ES-I3 (cell line): ENCODE results near the gene RANBP3.
"Not testable (repeated sequence)": the region's sequence is repeated elsewhere in the genome, so short reads cannot be mapped to it uniquely, and the experiment has no call there.

Experiments used
- H3K36me3 ChIP-seq: 2 replicates; pipeline ENCODE4 v1.6.1; 2013; ENCODE audit warnings: mild to moderate bottlenecking, low read length, control low read depth, moderate library complexity; ENCODE audit not compliant: insufficient read depth
- H3K4me1 ChIP-seq: 2 replicates; pipeline ENCODE4 v1.6.1; 2013; ENCODE audit warnings: mild to moderate bottlenecking, control low read depth, low read length; ENCODE audit not compliant: insufficient read depth
- H3K9ac ChIP-seq: 2 replicates; pipeline ENCODE4 v1.6.1; 2013; ENCODE audit warnings: low read depth, mild to moderate bottlenecking, low read length, moderate library complexity
- H3K9me3 ChIP-seq: 2 replicates; pipeline ENCODE4 v1.6.1; 2013; ENCODE audit warnings: mild to moderate bottlenecking, low read length, moderate library complexity; ENCODE audit not compliant: control insufficient read depth, insufficient read depth

RANBP3 gene

DNA sequence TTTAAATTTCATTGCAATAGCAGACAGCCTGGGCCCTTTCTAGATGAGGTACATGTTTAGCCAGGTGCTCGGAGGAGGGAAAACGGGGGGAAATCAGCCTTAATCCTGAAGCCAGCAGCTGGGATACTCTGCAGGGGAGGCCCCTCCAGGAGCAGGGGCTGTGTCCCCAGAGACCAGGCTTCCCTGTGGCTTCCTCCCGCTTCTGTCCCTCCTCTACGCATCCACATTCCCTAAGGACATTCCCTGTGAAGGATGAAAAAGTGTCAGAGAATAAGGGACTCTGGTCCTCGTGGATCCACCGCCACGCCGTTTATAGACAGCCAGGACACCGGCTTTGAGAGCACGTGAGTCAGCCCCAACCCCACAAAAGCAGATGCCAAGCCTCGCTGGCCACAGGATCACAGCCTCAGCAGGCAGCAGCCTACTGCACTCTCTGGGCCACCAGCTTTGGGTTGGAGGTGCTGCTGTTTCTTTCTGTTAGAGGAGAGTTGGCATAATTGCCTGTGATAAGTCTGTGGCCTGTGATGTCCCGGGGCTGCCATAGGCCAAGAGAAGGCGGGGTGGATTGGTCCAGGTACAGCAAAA lies 36.7 kb upstream of the RANBP3 start:
- Histone ChIP-seq H3K4me1 (no peaks in the 10 kb centered on the region), H3K9me3 (no peaks in the 10 kb centered on the region), H3K9ac (no peak overlapping the region), H3K36me3 (no peaks in the 10 kb centered on the region)

DNA sequence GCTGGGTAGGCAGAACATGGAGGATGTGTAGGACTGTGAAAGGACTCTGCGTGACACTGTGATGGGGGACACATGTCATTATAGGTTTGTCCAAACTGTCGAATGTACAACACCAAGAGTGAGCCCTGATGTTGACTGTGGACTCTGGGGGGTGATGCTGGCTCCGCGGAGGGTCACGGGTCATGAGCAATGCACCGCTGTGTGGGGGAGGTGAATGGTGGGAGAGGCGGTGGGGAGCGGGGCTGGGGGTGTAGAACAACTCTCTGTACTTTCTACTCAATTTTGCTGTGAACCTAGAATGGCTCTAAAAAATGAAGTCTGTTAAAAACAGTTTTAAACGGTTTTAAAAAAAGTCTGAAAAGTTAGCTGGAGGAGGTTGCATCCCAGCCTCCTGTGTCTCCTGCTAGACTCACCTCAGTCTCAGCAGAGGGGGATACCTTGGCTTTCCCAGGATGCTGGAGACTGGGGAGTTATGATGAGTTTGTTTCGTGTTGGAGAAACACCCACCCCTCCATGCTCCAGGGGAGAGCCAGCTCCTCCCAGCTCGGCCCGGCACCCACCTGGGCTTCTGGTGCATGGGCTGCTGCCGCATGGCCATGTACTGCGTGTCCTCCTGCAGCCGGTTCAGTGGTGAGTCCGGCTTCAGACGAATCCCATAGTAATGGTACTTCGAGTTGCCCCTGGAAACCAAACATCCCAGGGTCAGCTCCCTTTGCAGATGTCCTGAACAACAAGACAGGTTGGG lies 34.7 kb upstream of the RANBP3 start:
- no peak overlapping the region for H3K9ac ChIP-seq
- H3K36me3 ChIP-seq: no peaks in the 10 kb centered on the region
- H3K4me1 ChIP-seq: no peaks in the 10 kb centered on the region
- no peaks in the 10 kb centered on the region for H3K9me3 ChIP-seq

DNA sequence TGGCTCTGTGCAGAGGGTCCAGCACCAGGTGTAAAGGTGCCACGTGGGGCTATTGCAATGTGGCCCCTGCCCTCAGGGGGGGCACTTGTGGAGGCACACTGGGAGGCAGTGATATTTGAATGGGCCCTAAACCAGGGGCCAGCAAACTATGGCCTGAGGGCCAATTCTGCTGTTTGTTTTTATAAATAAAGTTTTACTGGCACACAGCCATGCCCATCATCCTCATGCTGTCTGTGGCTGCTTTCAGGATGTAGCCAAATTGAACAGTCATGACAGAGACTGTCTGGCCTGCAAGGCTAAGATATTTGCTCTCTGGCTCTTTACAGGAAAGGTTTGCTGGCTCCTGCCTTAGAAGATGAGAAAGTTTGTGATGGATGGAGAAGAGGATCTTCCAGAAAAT lies 33.9 kb upstream of the RANBP3 start:
- Histone ChIP-seq H3K36me3 (no peaks in the 10 kb centered on the region), H3K4me1 (no peaks in the 10 kb centered on the region), H3K9ac (no peak overlapping the region), H3K9me3 (no peaks in the 10 kb centered on the region)

DNA sequence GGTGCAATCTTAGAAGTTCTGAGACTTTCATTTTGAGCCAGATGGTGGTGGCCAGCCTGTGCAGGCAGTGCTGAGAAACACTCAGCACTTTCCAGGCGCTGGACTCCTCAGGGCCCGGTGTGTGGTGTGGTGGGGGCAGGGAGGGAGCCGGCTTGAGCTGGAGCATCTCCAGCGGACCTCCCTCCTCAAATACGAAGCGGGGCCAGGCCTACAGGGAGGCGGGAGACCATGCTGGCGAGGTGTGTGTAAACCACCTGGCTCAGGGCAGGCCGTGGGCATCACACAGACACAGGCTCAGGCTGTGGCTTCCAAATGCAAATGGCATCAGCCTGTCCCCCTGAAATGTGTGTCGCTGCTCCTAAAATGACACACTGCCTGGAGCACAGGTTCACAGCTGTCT lies 33.3 kb upstream of the RANBP3 start:
- Histone ChIP-seq H3K4me1 (no peaks in the 10 kb centered on the region), H3K36me3 (no peaks in the 10 kb centered on the region), H3K9me3 (no peaks in the 10 kb centered on the region), H3K9ac (no peak overlapping the region)

DNA sequence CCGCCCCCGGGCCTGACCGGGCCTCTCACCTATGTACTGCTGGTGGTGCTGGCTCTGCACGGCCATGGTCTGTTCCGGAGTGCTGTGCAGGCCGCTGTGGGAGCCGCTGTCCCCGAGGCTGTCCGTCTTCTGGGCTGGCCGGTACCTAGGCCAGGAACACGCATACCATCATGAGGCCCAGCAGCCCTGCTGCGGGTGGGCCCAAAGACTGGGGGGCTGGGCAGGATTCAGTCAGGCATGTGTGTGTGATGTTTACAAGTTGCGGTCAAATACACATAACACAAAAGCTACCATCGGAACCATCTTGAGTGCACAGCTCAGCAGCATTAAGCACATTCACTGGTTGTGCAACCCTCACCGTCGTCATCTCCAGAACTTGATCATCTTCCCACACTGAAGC lies 32.2 kb upstream of the RANBP3 start:
- Histone ChIP-seq H3K4me1 (no peaks in the 10 kb centered on the region), H3K9me3 (no peaks in the 10 kb centered on the region), H3K36me3 (no peaks in the 10 kb centered on the region), H3K9ac (no peak overlapping the region)

DNA sequence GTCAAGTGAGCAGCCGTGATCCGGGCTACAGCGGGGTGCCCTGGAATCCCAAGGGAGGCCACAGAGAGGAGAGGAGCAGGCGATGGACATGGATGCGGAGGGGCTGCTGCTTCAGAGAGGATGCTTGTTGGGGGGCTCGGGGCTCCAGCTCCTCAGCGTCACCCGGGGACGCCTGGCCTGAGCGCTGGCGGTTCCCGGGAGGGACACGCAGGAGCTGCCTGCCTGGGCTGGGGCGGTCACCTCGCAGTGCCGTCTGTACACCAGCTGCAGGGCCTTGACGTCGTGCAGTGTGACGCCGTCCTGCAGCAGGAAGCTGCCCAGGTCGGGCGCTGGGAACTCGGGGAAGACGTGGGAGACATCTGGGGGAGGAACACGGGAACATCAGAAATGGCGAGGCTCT lies 29.9 kb upstream of the RANBP3 start:
- Histone ChIP-seq H3K9ac (no peak overlapping the region), H3K4me1 (no peaks in the 10 kb centered on the region), H3K9me3 (no peaks in the 10 kb centered on the region), H3K36me3 (no peaks in the 10 kb centered on the region)

DNA sequence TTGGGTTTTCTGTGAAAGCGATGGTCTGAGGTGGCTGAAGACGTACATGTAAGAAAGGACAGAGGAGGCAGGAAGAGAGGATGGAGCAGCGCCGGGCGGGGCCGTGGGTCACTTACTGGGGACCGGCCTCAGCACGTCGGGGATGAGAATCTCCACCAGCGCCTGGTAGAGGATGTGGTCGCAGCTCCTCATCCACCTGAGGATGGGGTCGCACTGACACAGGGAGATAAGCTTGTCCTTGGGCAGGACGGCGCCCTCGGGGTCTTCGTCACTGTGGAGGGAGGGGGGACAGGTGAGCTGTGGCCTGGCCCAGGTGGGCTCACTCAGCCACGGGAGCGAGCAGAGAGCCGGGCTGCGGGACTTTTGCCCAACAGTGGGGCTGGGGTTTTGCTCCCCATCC lies 29.0 kb upstream of the RANBP3 start:
- Histone ChIP-seq H3K9ac (no peak overlapping the region), H3K9me3 (no peaks in the 10 kb centered on the region), H3K4me1 (no peaks in the 10 kb centered on the region), H3K36me3 (no peaks in the 10 kb centered on the region)

DNA sequence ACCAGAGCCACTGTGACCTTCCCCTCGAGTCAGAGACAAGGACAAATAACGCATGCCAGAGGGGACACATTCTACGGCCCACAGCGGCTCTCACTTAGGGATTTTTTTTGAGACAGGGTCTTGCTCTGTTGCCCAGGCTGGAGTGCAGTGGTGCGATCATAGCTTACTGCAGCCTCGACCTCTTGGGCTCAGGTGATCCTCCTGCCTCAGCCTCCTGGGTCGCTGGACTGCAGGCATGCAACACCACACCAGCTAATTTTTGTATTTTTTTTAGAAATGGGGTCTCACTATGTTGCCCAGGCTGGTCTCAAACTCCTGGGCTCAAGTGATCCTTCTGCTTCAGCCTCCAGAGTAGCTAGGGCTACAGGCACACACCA lies 28.1 kb upstream of the RANBP3 start:
- not testable (repeated sequence) for H3K36me3 ChIP-seq, H3K4me1 ChIP-seq, H3K9ac ChIP-seq, H3K9me3 ChIP-seq

DNA sequence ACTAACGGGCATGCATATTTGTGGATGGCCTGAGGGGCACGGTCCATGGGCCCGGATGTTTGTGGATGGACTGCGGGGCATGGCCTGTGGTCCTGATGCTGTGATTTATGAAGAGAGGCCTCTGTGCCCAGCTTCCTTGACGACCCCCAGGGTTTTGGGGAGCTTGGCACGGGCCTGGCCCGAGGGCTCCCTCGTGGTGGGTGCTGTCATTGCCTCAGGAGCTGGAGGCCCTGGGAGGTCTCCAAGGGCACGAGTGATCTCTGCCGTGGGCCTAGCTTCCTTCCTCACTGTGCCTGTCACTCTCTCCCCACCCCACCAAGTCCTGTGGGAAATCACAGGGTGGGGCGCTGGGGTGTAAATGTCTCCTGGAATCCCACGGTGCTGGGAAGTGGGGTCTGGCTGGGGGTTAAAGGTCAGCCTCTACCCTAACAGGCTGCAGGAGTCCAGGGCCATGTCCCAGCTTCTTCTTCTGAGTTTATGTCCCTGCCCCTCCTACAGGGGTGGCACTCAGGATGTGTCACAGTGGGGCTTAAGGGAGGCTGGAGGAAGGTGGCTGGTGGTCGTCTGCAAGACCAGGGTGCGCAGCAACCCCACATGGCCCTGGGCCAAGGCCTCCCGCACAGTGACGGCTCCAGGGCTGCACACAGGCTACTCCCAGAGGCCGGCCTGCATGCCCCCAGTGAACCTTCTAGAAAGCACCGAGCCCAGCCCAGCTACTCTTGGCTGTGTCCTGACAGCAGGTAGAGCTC lies 27.6 kb upstream of the RANBP3 start:
- Histone ChIP-seq H3K9me3 (no peaks in the 10 kb centered on the region), H3K9ac (no peak overlapping the region), H3K36me3 (no peaks in the 10 kb centered on the region), H3K4me1 (no peaks in the 10 kb centered on the region)

DNA sequence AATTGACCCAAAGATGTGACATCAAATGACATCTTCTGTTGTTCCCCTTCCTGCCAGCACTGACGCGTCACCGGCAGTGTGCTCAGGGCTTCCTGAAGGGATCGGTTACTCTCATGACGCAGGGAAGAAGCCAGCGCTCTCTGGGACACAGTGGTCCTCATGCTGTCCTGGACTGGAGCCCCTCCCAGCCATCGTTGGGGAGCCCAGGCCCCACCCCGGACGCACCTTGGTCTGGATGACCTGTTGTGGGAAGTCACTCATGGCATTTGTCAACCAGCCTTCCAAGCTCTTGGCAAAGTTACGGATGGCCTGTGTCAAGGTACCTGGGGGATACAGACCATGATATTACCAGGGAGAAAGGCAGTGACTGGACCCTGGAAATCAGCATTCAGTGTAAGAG lies 26.0 kb upstream of the RANBP3 start:
- Histone ChIP-seq H3K9me3 (no peaks in the 10 kb centered on the region), H3K4me1 (no peaks in the 10 kb centered on the region), H3K9ac (no peak overlapping the region), H3K36me3 (no peaks in the 10 kb centered on the region)

DNA sequence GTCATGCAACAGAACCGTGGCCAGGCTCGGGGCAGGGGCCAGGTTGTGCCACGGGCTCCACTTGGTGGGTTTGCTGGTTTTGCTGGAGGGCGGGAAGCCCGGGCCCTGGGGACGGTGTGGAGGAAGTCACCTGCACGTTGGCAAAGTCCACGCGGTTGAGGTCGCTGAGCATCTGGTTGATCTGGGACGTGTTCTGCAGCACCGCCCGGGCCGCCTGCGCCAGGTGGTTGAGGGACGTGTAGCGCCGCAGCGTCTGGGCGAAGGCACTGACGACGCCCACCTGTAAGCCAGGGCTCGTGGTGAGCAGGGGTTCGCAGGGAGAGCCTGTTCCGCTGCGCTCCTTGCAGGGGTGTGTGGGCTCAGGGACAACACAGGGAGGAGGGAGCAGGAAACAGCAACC lies 24.7 kb upstream of the RANBP3 start:
- Histone ChIP-seq H3K4me1 (no peaks in the 10 kb centered on the region), H3K9me3 (no peaks in the 10 kb centered on the region), H3K36me3 (no peaks in the 10 kb centered on the region), H3K9ac (no peak overlapping the region)

DNA sequence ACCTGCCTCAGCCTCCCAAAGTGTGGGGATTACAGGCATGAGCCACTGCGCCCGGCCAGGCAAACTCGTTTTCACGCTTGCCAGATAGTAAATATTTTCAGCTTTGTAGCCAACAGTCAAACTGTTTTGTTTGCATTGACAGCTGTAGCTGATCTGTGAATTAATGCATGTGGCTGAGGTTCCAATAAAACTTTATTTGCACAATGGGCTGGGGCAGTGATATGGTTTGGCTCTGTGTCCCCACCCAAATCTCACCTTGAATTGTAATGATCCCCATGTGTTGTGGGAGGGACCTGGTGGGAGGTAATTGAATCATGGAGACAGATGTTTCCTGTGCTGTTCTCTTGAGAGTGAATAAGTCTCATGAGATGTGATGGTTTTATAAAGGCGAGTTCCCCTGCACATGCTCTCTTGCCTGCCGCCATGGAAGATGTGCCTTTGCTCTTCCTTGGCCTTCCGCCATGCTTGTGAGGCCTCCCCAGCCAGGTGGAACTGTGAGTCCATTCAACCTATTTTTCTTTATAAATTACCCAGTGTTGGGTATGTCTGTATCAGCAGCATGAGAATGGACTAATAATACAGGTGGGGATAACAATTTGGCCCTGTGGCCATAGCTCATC lies 22.4 kb upstream of the RANBP3 start:
- Histone ChIP-seq H3K9me3 (no peaks in the 10 kb centered on the region), H3K9ac (no peak overlapping the region), H3K36me3 (no peaks in the 10 kb centered on the region), H3K4me1 (no peaks in the 10 kb centered on the region)

DNA sequence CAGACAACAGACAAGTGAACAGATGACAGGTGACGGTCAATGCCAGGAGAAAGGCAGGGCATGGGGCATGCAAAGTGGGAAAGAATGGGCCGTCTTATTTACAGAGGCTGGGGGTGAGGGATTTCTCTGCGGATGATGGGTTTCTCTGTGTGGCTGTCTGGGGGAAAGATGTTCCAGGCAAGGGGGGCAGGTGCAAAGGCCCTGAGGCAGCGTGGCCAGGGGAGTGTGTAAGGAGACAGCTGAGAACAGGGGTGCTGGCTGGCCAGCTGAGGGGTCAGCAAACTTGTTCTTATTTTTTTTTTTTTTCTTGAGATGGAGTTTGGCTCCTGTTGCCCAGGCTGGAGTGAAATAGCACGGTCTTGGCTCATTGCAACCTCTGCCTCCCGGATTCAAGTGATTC lies 21.8 kb upstream of the RANBP3 start:
- H3K4me1 ChIP-seq: no peaks in the 10 kb centered on the region
- H3K9me3 ChIP-seq: no peaks in the 10 kb centered on the region
- H3K36me3 ChIP-seq: no peaks in the 10 kb centered on the region
- no peak overlapping the region for H3K9ac ChIP-seq

DNA sequence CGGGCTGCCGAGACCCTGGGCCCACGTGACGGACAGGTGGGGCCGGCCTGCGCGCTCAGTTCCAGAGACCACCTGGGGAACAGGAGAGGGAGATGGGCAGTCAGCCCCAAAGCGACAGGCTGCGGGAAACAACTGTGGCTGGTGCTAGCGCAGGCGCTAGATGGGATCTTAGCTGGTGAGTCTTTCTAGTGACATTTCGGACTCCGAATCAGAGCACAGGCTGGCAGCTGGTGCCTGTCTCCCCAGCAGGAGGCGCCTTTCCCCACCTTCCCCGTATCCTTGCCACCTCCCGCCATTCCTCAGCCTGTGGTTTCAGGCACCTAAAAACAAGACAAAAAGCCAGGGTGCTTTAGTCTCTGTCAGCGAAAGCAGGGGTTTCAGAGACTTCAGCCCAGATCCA lies 19.4 kb upstream of the RANBP3 start:
- Histone ChIP-seq H3K9me3 (no peaks in the 10 kb centered on the region), H3K36me3 (no peaks in the 10 kb centered on the region), H3K9ac (no peak overlapping the region), H3K4me1 (no peaks in the 10 kb centered on the region)
